WI38 (cell line): ENCODE data around the gene MYD88.

Experiments used
- H3K4me3 ChIP-seq: 2 replicates; pipeline ENCODE4 v1.5.1; 2011; ENCODE audit warnings: low read depth, mild to moderate bottlenecking, control low read depth, low read length
- TF ChIP-seq, protein P1 (sequence below): IDR thresholded peaks from 2 replicates; pipeline ENCODE4 v1.5.1; 2012; ENCODE audit warnings: low read depth, mild to moderate bottlenecking, control low read depth, low read length

MYD88 gene

DNA sequence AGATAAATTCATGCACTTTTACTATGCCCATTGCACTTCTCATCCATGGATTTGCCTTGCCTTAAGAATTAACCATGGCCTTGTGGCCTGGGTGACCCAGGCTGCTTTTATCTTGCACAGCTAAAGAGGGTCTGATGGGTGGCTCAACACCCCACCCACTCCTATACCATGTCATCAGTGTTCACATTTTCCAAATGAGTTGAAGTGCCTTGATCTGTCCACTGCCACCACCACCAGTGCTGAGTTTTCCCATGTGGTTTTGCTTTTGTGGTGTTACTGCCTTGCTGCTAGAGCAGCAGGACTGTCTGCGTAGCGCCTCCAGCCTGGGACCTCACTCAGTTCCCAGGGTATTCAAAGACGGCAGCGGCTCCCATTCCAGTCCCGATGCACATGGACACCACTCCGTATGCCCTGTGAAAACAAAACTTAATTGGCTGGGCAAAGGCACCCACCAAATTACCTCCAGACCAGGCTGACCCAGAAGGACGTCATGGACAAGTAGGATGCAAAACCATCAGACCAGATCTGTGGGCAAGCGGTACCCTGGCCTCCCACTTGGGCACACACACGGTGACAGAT is 15.7 kb upstream of the MYD88 start:
- TF ChIP-seq, protein P1, sequence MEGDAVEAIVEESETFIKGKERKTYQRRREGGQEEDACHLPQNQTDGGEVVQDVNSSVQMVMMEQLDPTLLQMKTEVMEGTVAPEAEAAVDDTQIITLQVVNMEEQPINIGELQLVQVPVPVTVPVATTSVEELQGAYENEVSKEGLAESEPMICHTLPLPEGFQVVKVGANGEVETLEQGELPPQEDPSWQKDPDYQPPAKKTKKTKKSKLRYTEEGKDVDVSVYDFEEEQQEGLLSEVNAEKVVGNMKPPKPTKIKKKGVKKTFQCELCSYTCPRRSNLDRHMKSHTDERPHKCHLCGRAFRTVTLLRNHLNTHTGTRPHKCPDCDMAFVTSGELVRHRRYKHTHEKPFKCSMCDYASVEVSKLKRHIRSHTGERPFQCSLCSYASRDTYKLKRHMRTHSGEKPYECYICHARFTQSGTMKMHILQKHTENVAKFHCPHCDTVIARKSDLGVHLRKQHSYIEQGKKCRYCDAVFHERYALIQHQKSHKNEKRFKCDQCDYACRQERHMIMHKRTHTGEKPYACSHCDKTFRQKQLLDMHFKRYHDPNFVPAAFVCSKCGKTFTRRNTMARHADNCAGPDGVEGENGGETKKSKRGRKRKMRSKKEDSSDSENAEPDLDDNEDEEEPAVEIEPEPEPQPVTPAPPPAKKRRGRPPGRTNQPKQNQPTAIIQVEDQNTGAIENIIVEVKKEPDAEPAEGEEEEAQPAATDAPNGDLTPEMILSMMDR, result no peak
- H3K4me3 ChIP-seq, result no peak overlapping the region

DNA sequence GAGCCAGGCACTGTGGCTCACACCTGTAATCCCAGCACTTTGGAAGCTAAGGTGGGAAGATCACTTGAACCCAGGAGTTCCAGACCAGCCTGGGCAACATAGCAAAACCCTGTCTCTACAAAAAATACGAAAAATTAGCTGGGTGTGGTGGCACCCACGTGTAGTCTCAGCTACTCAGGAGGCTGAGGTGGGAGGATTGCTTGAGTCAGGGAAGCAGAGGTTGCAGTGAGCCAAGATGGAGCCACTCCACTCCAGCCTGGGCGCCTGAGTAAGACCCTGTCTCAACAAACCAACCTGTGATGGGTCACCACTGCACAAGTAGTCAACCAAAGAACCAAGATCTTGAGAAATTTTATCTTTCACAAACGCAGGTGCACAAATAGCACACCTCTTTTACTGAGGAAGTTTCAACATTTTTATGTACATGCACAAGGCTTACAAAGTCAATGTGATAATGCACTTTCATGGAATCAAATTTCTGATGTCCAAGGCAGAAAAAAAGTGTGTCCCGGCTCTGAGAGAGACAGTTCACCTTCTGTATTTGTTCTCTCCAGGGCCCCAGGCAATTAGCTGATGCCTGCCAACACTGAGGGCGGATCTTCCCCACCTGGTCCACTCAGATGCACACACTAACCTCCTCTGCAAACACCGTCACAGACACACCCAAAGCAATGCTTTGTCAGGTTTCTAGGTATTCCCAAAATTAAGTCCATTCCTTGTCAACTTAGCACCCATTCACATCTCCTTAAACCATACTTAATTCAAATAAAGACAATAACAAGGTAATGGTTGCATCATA is 13.9 kb upstream of the MYD88 start:
- TF ChIP-seq, protein P1, result no peak
- no peak overlapping the region for H3K4me3 ChIP-seq

DNA sequence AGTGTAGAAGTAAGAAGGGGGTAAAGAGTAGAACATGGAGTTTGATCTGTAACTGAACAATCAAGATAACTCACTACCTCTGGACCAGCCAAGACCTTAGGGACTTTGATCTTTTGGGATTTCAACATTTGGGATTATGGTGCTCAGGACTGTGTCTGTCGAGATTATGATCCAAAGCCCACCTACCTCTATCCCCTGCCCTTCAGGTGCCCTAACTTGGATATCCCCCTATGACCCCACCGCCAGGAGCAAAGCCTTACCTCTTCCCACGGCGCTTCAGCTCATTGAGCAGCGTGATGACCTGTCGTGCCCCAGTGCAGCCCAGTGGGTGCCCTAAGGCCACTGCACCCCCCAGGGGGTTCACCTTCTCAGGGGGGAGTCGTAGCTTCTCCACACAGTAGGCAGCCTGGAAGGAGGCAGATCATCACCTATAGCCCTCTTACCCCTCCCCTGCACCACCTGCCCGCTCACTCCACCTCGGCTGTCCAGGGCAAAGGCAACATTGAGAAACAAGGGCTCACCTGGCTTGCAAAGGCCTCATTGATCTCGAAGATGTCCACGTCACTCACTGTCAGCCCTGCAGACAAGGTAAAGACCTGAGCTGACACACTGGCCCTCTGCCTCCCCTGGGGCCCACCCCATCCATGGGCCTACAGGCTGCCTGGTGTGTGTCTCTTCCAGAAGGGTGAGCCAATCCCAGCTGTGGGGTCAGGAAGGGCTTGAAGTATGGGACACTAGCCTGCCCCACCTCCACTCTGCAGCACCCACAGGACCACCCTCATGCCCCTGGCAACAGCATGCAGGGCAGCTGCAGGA is 12.9 kb upstream of the MYD88 start:
- TF ChIP-seq, protein P1, result no peak
- no peak overlapping the region for H3K4me3 ChIP-seq

DNA sequence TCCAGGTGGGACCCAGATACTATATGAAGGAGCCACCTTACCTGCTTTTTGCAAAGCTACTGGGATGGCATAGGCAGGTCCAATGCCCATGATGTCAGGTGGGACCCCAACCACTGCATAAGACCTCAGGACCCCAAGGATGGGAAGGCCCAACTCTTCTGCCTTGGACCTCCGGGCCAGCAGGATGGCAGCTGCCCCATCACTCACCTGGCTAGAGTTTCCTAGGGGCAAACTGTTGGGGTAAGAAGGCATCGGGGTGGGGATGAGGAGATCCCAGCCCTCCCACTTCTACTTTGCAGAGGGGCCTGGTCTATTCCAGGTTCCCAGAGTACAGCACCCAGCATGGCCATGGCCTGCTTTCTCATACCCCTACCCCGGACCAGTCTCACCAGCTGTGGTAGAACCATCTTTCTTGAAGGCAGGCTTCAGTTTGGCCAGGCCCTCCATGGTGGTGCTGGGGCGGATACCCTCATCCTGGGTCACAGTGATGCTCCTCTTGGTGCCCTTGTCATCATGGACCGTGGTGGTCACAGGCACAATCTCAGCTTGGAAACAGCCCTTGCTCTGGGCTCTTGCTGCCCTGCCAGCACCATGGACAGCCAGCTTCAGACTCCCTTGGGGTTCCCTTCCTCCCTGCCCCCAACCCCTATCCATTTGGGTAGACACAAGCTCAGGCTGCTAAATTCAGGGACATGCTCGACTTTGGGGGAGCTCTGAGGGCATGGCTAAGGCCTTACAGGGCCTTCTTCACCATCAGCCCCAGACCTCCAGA is 12.2 kb upstream of the MYD88 start:
- no peak overlapping the region for H3K4me3 ChIP-seq
- TF ChIP-seq, protein P1, result no peak

DNA sequence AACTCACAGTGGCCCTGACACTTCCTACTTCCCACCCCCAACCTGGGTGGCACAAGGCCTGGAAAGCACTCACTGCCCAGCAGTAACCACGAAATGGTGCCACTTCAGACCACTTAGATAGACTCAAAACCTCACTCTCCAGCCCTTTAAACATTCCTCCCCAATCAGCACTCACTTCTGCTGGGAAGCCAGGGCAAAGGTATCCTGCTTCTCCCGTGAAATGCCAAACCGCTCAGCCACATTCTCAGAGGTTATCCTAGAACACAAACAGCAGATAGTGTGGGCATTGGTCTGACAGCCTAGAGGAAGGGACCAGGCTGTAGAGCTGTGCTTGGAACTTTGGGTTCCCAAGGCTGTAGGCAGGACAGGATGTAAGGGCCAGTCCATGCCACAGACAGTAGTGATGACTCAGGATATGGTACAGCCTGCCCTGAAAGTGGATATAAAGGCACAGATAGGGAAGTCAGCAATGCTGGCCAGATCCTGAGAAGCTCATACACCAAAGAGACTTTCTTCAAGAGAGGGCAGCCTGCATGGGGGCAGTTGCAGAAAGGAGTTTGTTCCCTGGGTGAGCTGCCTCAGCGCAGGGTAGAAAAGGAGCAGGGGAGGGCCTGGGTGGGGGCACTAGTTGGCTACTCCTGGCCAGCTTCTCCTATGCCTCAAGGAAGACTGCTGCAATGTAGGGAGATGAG is 10.7 kb upstream of the MYD88 start:
- TF ChIP-seq, protein P1, result no peak
- H3K4me3 ChIP-seq, result no peak overlapping the region

DNA sequence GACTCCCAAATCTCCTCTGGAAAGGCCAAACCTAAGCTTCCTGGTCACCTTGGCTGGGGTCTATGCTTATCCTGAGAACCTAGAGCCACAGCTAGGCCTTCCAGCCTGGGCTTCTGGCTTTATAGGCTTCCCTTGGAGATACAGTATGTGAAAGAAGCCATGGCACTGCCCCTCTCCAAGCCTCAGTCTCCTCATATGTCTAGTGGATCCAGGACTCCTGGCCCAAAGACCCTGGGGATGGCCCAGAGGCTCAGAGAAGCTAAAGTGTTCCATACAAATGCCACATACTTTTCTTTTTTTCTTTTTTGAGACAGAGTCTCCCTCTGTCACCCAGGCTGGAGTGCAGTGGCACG is 10.2 kb upstream of the MYD88 start:
- TF ChIP-seq, protein P1, result no peak
- no peak overlapping the region for H3K4me3 ChIP-seq
